Esophagus squamous epithelium (tissue), 4 donors: ENCODE data around the gene TIPARP.

Experiments used
- POLR2A ChIP-seq, 4 donors: fragments of 450-650 bp; IDR thresholded peaks; one replicate each; pipeline ENCODE4 v1.6.1; 2017; ENCODE audit warnings: antibody characterized with exemption in 4 of 4, mild to moderate bottlenecking in 4 of 4, moderate library complexity in 3 of 4
- TF ChIP-seq, protein P1 (sequence below), 6 experiments: fragments of 450-650 bp in 4 of 6; fragments of 200-600 bp in 2 of 6; sonication (generic) in 2 of 6; IDR thresholded peaks; one replicate each; pipeline ENCODE4 v1.5.1; 2016 to 2019; ENCODE audit warnings: antibody characterized with exemption in 6 of 6, mild to moderate bottlenecking in 4 of 6, moderate library complexity in 4 of 6

DNA sequence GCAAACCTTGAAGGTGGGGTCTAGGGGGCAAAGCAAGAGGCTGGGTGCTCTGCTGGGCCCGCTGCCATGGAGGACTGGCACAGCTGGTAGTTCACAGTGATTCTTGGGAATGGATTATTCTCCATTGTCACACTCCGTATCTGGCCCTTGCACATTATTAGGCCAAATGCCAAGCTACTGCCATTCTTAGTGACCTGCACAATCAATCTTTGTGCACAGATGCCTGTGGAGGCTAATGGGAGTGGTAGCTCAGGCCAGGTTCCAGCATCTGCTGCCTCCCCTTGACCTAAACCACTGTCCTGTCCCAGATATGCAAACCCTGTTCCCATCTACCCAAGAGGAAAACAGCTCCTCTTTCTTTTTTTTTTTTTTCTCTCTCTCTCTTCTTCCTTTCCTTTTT lies 67.5 kb downstream of the TIPARP start:
- no peak for TF ChIP-seq POLR2A (IDR thresholded peaks at IDR 0.05)
- TF ChIP-seq, protein P1, sequence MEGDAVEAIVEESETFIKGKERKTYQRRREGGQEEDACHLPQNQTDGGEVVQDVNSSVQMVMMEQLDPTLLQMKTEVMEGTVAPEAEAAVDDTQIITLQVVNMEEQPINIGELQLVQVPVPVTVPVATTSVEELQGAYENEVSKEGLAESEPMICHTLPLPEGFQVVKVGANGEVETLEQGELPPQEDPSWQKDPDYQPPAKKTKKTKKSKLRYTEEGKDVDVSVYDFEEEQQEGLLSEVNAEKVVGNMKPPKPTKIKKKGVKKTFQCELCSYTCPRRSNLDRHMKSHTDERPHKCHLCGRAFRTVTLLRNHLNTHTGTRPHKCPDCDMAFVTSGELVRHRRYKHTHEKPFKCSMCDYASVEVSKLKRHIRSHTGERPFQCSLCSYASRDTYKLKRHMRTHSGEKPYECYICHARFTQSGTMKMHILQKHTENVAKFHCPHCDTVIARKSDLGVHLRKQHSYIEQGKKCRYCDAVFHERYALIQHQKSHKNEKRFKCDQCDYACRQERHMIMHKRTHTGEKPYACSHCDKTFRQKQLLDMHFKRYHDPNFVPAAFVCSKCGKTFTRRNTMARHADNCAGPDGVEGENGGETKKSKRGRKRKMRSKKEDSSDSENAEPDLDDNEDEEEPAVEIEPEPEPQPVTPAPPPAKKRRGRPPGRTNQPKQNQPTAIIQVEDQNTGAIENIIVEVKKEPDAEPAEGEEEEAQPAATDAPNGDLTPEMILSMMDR (IDR thresholded peaks at IDR 0.05): no peak
